Measurements from ENCODE around the gene LASP1.
"Not testable (repeated sequence)": the region's sequence is repeated elsewhere in the genome, so short reads cannot be mapped to it uniquely, and the experiment has no call there.

LASP1 gene

DNA sequence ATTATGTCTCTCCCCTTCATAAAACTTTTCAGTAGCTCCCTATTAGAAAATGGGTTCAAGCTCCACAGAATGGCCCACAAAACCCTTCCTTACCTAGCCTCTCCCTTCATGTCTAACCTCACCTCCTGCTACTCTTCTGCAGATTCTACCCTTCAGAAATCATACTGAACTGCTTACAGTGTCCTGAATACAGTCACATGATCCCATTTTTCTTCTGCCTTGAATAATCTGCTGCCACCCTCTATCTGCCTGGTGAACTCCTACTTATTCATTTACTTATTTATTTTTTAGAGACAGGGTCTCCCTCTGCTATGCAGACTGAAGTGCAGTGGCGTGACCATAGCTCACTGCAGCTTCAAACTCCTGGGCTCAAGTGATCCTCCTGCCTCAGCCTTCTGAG, 70.5 kb downstream of the LASP1 start:
- no peak for DNase-seq

DNA sequence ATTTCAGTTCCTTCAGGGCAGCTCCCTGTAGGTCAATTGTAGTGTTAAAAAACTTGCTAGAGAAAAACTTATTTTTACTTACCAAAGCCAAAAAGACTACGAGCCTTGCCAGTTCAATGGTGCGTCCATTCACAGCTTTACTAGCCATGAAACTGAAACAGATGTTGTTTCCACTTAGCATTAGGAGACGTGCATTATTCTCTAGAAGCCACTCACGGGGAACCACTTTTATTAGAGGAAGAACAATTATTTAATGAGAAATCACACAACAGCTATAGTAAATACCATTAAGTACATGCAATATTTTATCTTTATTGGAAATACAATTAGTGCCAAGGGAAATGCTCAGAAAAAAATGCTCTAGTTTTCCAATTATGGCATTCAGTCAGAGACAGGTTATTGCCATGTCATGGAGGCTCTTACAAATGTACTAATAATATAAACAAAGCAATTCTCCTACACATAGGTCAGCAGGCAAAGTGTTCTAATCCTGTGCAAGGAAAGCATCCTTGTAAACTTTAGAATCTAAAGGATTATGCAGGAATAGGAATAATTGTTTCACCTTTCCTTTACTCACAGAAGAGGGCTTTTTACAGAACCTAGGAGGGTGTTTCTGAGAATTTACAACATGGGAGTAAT, 73.0 kb downstream of the LASP1 start:
- DNase-seq, result no peak

DNA sequence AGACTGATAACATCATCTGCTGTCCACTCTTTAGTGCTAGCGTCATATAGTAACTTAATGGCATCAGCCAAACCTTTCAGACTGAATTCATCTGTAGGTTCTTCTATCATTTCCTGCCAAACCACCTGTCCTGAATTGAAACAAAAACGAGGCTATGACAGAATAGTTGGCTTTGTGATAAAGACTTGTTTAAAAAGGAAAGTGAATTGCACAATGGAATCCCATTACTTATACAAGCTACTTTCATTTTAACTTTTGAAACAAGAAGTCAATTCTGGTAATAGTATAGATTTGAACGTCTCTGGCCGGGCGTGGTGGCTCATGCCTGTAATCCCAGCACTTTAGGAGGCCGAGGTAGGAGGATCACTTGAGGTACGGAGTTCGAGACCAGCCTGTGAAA, 73.7 kb downstream of the LASP1 start:
- no peak for DNase-seq

DNA sequence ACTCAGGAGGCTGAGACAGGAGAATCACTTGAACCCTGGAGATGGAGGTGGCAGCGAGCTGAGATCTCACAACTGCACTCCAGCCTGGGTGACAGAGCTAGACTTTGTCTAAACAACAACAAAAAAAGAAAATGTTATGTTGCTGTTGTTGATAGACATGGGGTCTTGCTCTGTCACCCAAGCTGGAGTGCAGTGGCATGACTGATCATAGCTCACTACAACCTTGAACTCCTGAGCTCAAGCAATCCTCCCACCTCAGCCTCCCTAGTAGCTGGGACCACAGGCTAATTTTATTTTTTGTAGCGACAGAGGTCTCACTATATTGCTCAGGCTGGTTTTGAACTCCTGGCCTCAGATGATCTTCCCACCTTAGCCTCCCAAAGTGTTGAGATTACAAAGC, 77.3 kb downstream of the LASP1 start:
- DNase-seq, result no peak

DNA sequence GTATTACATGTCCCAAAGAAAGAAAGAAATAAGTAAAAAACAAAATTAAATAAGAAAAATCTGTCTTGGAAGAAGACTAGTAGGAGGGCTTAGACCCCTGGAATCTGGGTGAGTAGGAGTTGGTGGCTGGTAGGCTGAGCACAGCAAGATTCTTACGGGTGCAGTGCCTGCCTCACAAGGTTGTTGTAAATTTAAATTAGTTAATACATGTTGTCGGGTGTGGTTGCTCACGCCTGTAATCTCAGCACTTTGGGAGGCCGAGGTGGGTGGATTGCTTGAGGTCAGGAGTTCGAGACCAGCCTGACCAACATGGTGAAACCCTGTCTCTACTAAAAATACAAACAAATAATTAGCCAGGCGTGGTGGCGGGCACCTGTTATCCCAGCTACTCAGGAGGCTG, 83.9 kb downstream of the LASP1 start:
- not testable (repeated sequence) for DNase-seq

DNA sequence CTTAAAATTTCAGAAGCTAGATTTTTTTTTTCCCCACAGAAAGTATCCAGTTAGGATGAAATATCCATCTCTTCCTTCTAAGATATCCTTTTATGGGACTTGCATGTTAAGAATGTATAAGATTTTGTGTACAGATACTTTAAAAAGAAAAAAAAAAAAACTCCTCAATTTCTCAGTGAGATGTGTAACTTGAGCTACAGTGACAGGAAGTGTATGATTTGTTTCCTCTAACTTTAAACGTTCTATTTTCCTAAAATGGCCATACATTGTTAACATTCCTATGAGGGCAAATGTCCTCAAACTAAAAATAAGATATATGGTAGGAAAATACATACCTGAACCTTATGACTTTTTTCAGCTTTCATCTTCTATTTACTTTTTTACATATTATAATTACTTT, 88.5 kb downstream of the LASP1 start:
- no peak for DNase-seq

DNA sequence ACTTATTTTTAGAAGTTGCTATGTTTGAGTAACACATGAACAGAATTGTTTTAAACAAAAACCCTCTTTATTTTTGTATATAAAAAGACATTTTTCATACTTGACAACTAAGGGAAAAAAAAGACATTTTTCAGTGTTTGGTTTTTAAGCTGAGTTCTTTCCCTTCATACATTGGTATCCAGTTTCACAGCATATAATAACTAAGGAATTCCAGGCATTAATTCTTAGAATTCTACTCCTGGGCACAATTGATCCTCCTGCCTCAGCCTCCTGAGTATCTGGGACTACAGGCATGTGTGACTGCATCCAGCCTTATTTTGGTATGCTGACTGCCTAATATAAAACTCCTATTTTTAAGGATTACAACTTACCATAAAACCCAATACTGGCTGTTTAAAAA, 88.9 kb downstream of the LASP1 start:
- no peak for DNase-seq

DNA sequence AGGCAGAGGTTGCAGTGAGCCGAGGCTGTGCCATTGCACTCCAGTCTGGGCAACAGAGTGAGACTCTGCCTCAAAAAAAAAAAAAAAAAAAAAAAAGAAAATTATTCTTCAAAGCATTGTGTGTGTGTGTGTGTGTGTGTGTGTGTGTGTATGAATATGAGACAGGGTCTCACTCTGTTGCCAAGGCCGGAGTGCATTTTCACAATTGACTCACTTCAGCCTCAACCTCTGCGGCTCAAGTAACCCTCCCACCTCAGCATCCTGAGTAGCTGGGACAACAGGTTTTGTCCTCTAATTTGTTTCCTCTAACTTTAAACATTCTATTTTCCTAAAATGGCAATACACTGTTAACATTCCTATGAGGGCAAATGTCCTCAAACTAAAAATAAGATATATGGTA, 89.7 kb downstream of the LASP1 start:
- DNase-seq, result no peak

DNA sequence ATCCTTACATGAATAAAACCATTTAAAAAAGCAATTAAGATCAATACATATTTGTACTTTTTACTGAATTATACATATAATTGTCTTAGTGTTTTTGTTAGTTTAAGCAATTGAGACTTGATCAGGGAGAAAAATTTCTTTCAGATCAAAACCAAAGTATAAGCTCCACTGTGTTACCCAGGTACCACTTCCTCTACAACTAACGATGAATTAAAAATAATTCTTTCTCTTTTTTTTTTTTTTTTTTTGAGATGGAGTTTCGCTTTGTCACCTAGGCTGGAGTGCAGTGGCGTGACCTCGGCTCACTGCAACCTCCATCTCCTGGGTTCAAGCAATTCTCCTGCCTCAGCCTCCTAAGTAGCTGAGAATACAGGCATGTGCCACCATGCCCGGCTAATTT, 90.5 kb downstream of the LASP1 start:
- no peak for DNase-seq

DNA sequence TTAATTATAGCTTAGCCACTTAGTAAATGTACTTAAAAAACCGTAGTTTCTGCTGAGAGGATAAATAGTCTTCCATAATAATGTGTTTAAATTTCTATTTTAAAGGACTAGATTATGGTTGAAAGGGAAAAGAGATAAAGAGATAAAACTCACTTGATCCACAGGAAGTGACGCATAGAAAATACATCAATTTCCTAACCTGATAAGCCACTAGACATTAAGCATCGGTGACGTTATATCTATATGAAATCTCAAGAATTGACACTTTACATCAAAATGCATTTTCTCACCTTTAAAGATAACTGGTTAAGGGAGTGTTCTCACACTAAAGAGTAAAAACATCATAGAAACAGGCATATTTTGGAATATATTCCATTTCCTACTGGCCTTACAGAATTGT, 91.6 kb downstream of the LASP1 start:
- DNase-seq, result no peak

DNA sequence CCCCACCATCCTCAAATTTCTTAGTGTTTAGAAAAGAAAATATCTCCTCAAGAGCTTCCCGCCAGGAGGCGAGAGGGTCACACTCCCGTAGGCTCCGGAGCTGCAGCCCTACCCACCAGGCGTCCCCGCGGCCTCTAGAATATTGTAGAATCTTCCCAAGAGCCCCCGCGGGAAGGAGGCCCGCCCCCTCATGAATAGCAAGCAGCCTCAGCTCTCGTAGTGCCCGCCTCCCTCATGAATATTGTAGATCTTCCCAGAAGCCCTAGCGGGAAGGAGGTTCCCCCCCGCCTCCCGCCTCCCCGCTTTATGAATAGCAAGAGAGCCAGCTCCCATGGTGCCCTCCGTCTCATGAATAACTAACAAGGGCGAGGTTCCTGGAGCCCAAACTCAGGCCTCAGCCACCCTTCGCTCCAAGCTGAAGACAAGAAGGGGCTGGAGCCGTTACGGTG, 97.5 kb downstream of the LASP1 start, which contains the start of gene FBXO47:
Gene FBXO47 (minus strand): TSS at position 114 of the 449 bp plus-strand sequence. CDS start 4,378 bp downstream, outside the sequence.
- peak; percentile 41 for DNase-seq

DNA sequence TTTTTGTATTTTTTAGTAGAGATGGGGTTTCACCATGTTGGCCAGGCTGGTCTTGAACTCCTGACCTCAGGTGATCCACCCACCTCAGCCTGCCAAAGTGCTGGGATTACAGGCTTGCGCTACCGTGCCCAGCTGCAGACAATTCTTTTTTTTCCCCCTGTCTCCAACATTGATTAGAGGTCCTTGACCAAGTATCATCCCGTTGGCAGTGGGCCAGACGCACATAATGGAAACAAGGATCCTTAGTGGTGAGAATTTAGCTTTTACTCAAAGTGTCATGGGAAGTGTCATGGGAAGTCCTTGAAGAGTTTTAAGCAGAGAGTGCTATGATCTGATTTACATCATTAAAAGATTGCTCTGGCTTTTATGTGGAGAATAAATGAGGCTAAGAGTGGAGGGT, 99.4 kb downstream of the LASP1 start:
- DNase-seq, result no peak

DNA sequence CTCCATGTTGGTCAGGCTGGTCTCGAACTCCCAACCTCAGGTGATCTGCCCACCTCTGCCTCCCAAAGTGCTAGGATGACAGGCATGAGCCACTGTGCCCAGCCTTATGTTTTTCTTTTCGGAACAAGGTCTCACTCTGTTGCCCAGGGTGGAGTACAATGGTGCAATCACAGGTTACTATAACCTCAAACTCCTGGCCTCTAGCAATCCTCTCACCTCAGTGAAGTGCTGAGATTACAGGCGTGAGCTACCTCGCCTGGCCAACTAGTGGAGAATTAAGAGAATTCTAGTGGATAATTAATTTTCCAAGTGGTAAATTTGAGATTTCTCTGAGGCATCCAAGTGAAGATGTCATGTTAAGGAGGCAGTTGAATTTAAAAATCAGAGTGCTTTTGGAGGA, 100.3 kb downstream of the LASP1 start:
- no peak for DNase-seq

DNA sequence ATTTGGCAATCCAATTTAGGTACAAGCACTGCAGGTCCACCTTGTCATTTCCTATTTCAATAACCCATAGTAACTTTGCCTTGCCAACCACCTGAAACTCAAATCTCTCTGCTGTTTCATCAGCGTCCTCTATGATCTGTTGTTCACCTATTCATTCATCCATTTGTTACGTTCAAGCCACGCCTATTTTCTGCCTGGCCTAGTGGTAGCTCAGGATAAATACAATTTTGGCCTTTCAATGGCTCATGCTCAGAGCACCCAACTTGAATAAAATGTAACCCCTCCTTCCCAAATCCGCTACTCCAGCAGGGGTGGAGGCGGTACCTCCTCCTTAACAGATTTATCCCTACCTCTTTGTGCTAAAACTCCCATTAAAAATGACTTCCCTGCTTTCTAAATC, 100.9 kb downstream of the LASP1 start:
- DNase-seq, result peak; percentile 1
